Measurements from ENCODE around the gene SLC15A2. TPM values are rescaled to one million over a fixed set of nuclear protein-coding genes. Genes with fewer than 3 reads are reported as not detected.

The SLC15A2 gene
- total RNA-seq, 1 donor from 2014 or later = not detected

GRCh38 chr3:121989943-121990342, 95.7 kb downstream of the SLC15A2 start:
- TF ChIP-seq CTCF (IDR thresholded peaks at IDR 0.05) = no peak
- H3K27ac ChIP-seq = no peak overlapping the region
- no peaks in the 10 kb centered on the region for H3K36me3 ChIP-seq
- H3K9me3 ChIP-seq = no peaks in the 10 kb centered on the region
- H3K4me1 ChIP-seq = no peaks in the 10 kb centered on the region
- DNase-seq (ENCODE audit: low spot score in 2 of 2) = no peak
- intact Hi-C loops (cut with DNase I) = no loop called here
- H3K4me3 ChIP-seq = no peak overlapping the region
- no peaks in the 10 kb centered on the region for H3K27me3 ChIP-seq

- no peak overlapping the region for H3K27ac ChIP-seq
- no peaks in the 10 kb centered on the region for H3K9me3 ChIP-seq
- no peak for DNase-seq (ENCODE audit: low spot score in 2 of 2)
- H3K36me3 ChIP-seq = no peaks in the 10 kb centered on the region
- no peaks in the 10 kb centered on the region for H3K27me3 ChIP-seq
- TF ChIP-seq CTCF (IDR thresholded peaks at IDR 0.05) = no peak
- intact Hi-C loops (cut with DNase I) = no loop called here
- no peaks in the 10 kb centered on the region for H3K4me1 ChIP-seq
- no peak overlapping the region for H3K4me3 ChIP-seq
Measured at GRCh38 chr3:121992601-121993560, 98.7 kb downstream of the SLC15A2 start.

Other genes starting within 250 kb of the SLC15A2 start
- gene HCLS1, start 233.5 kb upstream of the SLC15A2 start, total RNA-seq = 19.8 TPM
- 87.9 TPM for gene GOLGB1, start 144.7 kb upstream of the SLC15A2 start, total RNA-seq
- 2.9 TPM for gene IQCB1, start 59.3 kb upstream of the SLC15A2 start, total RNA-seq
- gene EAF2, start 59.2 kb upstream of the SLC15A2 start, total RNA-seq = 2.4 TPM
- gene ILDR1, start 127.8 kb downstream of the SLC15A2 start, total RNA-seq = not detected
- not detected for gene CD86, start 161.0 kb downstream of the SLC15A2 start, total RNA-seq

Measured in ascending aorta (tissue), 2 donors.